Endothelial cell (in vitro differentiated cells): Measurements from ENCODE around the gene FHOD1. TPM values are rescaled to one million over a fixed set of nuclear protein-coding genes. Genes with fewer than 3 reads are reported as not detected.

Experiments
- DNase-seq: peaks from one replicate; pipeline ENCODE4 v3.0.0; 2021; ENCODE audit warnings: low spot score
- H3K27ac Mint-ChIP-seq: one replicate; pipeline ENCODE4 v1.8.0; 2021; ENCODE audit warnings: mixed read lengths, inconsistent platforms; ENCODE audit not compliant: unreplicated experiment
- H3K27me3 Mint-ChIP-seq: one replicate; pipeline ENCODE4 v1.8.0; 2021; ENCODE audit warnings: mild to moderate bottlenecking, moderate library complexity, mixed read lengths, inconsistent platforms; ENCODE audit not compliant: unreplicated experiment
- H3K36me3 Mint-ChIP-seq: one replicate; pipeline ENCODE4 v1.8.0; 2021; ENCODE audit warnings: mild to moderate bottlenecking, low read depth, mixed read lengths, inconsistent platforms; ENCODE audit not compliant: unreplicated experiment
- H3K4me1 Mint-ChIP-seq: one replicate; pipeline ENCODE4 v1.8.0; 2021; ENCODE audit warnings: mild to moderate bottlenecking, mixed read lengths, inconsistent platforms; ENCODE audit not compliant: unreplicated experiment
- H3K4me3 Mint-ChIP-seq: one replicate; pipeline ENCODE4 v1.8.0; 2021; ENCODE audit warnings: mild to moderate bottlenecking, mixed read lengths, inconsistent platforms; ENCODE audit not compliant: unreplicated experiment
- H3K9me3 Mint-ChIP-seq: one replicate; pipeline ENCODE4 v1.8.0; 2021; ENCODE audit warnings: mixed read lengths, inconsistent platforms; ENCODE audit not compliant: unreplicated experiment
- total RNA-seq: library from RNA; stranded (reverse); fragmentation: NEBNext Ultra II Directional; extraction: Animal tissue kit (Norgen Biotek cat#: 25700); gene quantifications from one replicate; pipeline ENCODE4 v1.2.1, GENCODE V29; 2021; ENCODE audit not compliant: unreplicated experiment
- TF ChIP-seq, protein P1 (sequence below): fragments of 200-600 bp; sonication (generic); IDR thresholded peaks from one replicate; pipeline ENCODE4 v1.5.0; 2021; ENCODE audit warnings: antibody characterized with exemption; ENCODE audit not compliant: unreplicated experiment

FHOD1 gene
- total RNA-seq, 1 donor from 2014 or later = 248 TPM

DNA sequence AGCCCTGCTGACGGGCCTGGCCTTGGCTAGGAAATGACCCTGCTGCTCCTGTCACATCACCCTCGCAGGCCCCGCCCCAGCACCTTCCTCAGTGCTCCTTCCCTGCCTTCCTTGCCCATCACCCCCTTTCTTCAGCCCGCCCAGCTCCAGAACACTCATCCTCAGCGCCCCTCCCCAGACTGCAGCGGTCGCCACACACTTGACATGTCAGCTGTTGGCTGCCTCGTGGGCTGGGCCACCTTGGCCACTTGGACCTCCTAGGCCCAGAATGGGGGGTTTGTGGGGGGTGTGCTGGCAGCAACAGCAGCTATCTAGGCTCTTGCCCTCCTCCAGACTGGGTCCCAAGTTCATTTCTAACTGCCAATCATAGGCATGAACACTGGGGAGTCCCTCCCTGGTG lies 37.7 kb downstream of the FHOD1 start:
- DNase-seq = no peak
- H3K36me3 Mint-ChIP-seq = peaks cover 11% of the 10 kb centered on the region
- peak overlapping the region; percentile 86 for H3K4me3 Mint-ChIP-seq
- H3K9me3 Mint-ChIP-seq = no peaks in the 10 kb centered on the region
- H3K4me1 Mint-ChIP-seq = peaks cover 29% of the 10 kb centered on the region
- no peak overlapping the region for H3K27ac Mint-ChIP-seq
- H3K27me3 Mint-ChIP-seq = peaks cover 27% of the 10 kb centered on the region
- TF ChIP-seq, protein P1, sequence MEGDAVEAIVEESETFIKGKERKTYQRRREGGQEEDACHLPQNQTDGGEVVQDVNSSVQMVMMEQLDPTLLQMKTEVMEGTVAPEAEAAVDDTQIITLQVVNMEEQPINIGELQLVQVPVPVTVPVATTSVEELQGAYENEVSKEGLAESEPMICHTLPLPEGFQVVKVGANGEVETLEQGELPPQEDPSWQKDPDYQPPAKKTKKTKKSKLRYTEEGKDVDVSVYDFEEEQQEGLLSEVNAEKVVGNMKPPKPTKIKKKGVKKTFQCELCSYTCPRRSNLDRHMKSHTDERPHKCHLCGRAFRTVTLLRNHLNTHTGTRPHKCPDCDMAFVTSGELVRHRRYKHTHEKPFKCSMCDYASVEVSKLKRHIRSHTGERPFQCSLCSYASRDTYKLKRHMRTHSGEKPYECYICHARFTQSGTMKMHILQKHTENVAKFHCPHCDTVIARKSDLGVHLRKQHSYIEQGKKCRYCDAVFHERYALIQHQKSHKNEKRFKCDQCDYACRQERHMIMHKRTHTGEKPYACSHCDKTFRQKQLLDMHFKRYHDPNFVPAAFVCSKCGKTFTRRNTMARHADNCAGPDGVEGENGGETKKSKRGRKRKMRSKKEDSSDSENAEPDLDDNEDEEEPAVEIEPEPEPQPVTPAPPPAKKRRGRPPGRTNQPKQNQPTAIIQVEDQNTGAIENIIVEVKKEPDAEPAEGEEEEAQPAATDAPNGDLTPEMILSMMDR = no peak

DNA sequence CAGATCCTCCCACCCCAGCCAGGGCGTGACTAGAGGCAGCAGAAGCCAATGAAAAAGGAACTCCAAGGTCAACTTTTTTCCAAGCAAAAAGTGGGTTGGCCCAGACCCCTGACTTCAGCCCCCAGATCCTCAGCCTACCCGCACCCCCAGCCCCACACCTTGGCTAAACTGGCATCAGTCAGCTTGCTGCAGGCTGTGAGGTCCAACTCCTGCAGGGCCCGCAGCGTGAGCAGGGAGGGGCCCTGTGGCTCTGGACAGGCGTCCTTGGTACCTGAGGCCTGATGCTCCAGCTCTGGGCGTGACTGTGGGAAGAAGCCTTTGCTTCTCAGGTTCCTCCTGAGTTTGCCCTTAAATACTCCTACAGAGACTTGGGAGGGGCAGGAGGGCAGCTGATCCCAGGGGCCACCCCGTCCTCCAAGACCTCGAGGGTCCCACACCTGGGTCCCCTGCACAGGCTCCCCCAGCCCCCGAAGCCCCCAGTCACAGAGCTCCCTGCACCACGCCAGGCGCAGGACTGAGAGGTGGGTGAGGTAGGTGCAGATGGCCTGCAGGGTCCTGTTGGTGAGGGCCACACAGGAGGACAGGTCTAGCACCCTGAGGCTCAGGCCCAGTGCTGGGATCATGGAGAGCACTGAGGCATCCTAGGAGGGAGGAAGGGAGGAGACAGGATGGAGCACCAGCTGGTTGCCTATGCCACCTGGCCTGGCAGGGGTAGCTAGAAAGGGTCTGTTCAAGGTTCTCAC lies 39.0 kb downstream of the FHOD1 start:
- TF ChIP-seq, protein P1 = no peak
- H3K27me3 Mint-ChIP-seq = peaks cover 22% of the 10 kb centered on the region
- H3K4me3 Mint-ChIP-seq = no peak overlapping the region
- peaks cover 26% of the 10 kb centered on the region for H3K4me1 Mint-ChIP-seq
- H3K9me3 Mint-ChIP-seq = no peaks in the 10 kb centered on the region
- H3K36me3 Mint-ChIP-seq = peaks cover 11% of the 10 kb centered on the region
- no peak overlapping the region for H3K27ac Mint-ChIP-seq
- DNase-seq = no peak

DNA sequence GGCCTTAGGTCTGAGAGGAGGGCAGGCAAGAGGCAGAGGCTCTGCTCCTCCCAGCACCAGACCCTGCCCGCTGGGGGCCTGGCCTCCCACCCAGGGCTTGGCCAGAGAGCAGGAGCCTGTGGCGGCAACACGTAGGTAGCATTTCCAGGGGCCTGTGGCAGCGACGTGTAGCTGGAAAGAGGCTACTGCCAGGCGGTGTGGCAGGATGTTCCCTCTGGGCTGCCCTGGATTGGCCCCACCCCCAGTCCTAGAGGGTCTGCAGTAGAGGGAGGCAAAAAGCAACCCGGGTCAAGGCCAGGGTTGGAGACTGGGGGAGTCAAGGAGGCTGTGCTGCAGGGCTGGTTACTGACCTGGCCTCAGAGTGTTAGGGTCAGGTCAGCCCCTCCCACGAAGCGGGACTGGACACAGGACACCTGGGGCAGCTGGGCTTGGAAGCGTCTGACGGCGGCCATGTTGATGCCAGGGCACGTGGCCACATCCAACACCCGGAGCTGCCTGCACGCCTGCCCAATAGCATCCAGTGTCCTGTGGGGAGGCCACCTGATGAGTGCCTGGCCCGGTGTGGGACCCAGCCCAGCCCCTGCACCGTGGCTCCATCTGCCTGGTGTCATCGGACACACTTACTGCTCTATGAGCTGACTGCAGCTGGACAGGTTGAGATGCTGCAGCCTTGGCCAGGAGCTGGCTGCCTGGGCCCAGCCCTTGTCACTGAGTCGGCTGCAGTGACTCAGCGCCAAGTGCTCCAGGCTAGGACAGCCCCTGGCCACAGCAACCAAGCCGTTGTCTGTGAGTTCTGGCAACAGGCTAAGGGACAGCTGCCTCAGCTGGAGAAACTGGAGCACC lies 39.8 kb downstream of the FHOD1 start:
- H3K4me3 Mint-ChIP-seq = no peak overlapping the region
- no peak for DNase-seq
- peaks cover 18% of the 10 kb centered on the region for H3K4me1 Mint-ChIP-seq
- TF ChIP-seq, protein P1 = no peak
- H3K9me3 Mint-ChIP-seq = no peaks in the 10 kb centered on the region
- peaks cover 11% of the 10 kb centered on the region for H3K36me3 Mint-ChIP-seq
- H3K27ac Mint-ChIP-seq = no peak overlapping the region
- peaks cover 20% of the 10 kb centered on the region for H3K27me3 Mint-ChIP-seq

DNA sequence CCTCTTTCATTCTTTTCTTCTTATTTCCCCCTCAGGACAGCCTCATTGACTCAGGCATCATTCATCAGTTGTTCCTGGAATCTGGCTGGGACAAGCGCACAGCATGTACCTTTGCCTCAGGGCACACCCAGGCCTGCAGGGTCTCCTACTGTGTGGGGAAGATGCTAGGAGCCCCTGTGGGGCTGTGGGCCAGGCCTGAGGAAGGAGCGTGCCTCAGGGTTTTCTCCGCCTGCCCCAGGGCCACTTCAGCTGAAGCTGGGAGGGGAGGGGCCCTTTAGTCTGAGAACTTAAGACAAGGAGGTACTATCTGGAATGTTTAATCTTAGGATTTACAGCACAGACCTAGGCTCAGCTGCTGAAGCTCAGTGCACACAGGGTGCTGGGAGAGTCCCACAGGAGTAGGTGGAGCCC lies 40.4 kb downstream of the FHOD1 start:
- Mint-ChIP-seq H3K27me3 (peaks cover 20% of the 10 kb centered on the region), H3K36me3 (peaks cover 11% of the 10 kb centered on the region), H3K27ac (peak overlapping the region; percentile 9), H3K9me3 (no peaks in the 10 kb centered on the region), H3K4me1 (peaks cover 17% of the 10 kb centered on the region), H3K4me3 (no peak overlapping the region)
- DNase-seq = no peak
- TF ChIP-seq, protein P1 = no peak
